Measurements from ENCODE around the gene FAM169A.

FAM169A gene

DNA sequence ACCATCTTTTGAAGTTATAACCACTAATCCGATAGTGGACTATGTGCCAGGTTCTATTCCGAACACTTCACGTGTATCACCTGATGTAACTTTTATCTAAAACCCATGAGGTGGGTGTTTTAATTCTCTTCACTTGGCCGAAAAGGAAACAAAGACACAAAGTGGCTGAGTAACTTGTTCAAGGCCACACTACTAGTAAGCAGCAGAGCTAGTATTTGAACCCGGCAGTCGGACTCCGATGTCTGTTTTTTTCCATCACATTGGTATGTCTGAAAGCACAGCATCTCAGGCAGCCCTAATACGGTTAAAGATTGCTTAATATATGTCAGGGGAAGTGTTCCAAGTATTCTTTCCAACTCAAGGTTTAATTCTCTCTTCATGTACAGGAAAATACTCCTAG is 16.2 kb downstream of the FAM169A start:
- Histone ChIP-seq H3K4me1 (ENCODE audit: control insufficient read depth in 1 of 2, insufficient read depth in 2 of 2, low read length in 2 of 2) (no peaks in the 10 kb centered on the region), H3K27ac (ENCODE audit: low read depth, low read length) (no peak overlapping the region), H3K36me3 (ENCODE audit: control insufficient read depth in 1 of 2, insufficient read depth in 2 of 2, low read length in 2 of 2) (no peaks in the 10 kb centered on the region), H3K4me3 (ENCODE audit: low read depth in 1 of 2, low read length in 2 of 2) (no peak overlapping the region), H3K27me3 (ENCODE audit: control insufficient read depth in 1 of 2, insufficient read depth in 2 of 2, low read length in 2 of 2) (no peaks in the 10 kb centered on the region), H3K9me3 (ENCODE audit: control insufficient read depth in 1 of 2, low read length in 2 of 2) (no peaks in the 10 kb centered on the region), H3K9ac (ENCODE audit: low read depth in 1 of 2, low read length in 2 of 2) (no peak overlapping the region)

DNA sequence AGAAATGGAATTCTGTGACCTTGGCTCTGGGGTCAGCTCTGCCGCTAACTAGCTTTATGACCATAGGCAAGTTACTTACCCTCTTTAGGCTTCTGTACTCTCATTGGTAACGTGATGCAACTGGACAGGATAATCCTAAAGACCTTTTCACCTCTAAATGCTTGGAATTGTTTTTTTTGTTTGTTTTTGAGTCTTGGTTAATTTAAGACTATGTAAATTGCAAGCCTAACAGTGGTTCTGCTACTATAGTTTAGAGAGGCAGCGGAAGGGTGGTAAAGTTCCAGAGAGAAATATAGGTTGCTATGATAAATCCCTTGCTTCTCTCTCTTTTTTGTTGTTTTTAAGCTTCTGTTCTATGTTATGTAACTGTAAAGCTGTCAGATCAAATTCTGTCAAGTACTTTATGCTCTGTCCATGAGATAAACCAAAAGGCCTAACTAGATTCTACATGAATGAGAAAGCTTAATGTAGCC is 17.6 kb downstream of the FAM169A start:
- no peaks in the 10 kb centered on the region for H3K36me3 ChIP-seq (ENCODE audit: control insufficient read depth in 1 of 2, insufficient read depth in 2 of 2, low read length in 2 of 2)
- H3K4me3 ChIP-seq (ENCODE audit: low read depth in 1 of 2, low read length in 2 of 2), result no peak overlapping the region
- no peaks in the 10 kb centered on the region for H3K4me1 ChIP-seq (ENCODE audit: control insufficient read depth in 1 of 2, insufficient read depth in 2 of 2, low read length in 2 of 2)
- H3K9me3 ChIP-seq (ENCODE audit: control insufficient read depth in 1 of 2, low read length in 2 of 2), result no peaks in the 10 kb centered on the region
- H3K9ac ChIP-seq (ENCODE audit: low read depth in 1 of 2, low read length in 2 of 2), result no peak overlapping the region
- H3K27ac ChIP-seq (ENCODE audit: low read depth, low read length), result no peak overlapping the region
- no peaks in the 10 kb centered on the region for H3K27me3 ChIP-seq (ENCODE audit: control insufficient read depth in 1 of 2, insufficient read depth in 2 of 2, low read length in 2 of 2)

DNA sequence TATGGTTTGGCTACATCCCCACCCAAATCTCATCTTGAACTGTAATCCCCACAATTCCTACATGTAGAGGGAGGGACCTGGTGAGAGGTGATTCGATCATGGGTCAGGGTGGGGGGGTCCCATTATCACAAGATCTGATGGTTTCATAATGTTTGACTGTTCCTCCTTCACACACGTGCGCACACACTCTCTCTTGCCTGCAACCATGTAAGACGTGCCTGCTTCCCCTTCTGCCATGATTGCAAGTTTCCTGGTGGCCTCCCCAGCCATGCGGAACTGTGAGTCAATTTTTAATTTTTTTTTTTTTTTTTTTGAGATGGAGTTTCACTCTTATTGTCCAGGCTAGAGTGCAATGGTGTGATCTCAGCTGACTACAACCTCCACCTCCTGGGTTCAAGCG is 27.0 kb downstream of the FAM169A start:
- Histone ChIP-seq H3K9me3 (ENCODE audit: control insufficient read depth in 1 of 2, low read length in 2 of 2) (no peaks in the 10 kb centered on the region), H3K4me1 (ENCODE audit: control insufficient read depth in 1 of 2, insufficient read depth in 2 of 2, low read length in 2 of 2) (no peaks in the 10 kb centered on the region), H3K27me3 (ENCODE audit: control insufficient read depth in 1 of 2, insufficient read depth in 2 of 2, low read length in 2 of 2) (no peaks in the 10 kb centered on the region), H3K4me3 (ENCODE audit: low read depth in 1 of 2, low read length in 2 of 2) (no peak overlapping the region), H3K36me3 (ENCODE audit: control insufficient read depth in 1 of 2, insufficient read depth in 2 of 2, low read length in 2 of 2) (no peaks in the 10 kb centered on the region), H3K27ac (ENCODE audit: low read depth, low read length) (no peak overlapping the region), H3K9ac (ENCODE audit: low read depth in 1 of 2, low read length in 2 of 2) (no peak overlapping the region)

DNA sequence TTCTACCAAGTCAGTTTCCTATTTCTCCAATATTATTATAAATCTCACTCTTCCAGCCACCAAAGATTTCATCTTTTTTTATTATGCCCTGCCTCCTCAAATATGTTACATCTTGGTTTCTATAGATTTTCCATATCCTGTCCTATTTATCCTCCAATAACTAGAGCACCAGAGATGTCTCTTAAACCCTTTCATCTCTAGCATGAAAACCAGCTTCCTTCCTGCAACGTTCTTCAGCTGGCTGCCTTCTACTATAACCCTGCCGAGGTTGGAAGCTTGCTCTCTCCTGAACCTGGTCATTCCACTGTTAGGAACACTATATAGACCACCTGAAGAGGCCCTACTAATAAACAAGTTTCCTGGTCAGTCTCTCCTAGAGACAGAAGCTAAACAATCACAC is 27.9 kb downstream of the FAM169A start:
- H3K36me3 ChIP-seq (ENCODE audit: control insufficient read depth in 1 of 2, insufficient read depth in 2 of 2, low read length in 2 of 2), result no peaks in the 10 kb centered on the region
- no peak overlapping the region for H3K4me3 ChIP-seq (ENCODE audit: low read depth in 1 of 2, low read length in 2 of 2)
- H3K4me1 ChIP-seq (ENCODE audit: control insufficient read depth in 1 of 2, insufficient read depth in 2 of 2, low read length in 2 of 2), result peaks cover 0 to 4% of the 10 kb centered on the region in 2 donors
- no peaks in the 10 kb centered on the region for H3K27me3 ChIP-seq (ENCODE audit: control insufficient read depth in 1 of 2, insufficient read depth in 2 of 2, low read length in 2 of 2)
- H3K9ac ChIP-seq (ENCODE audit: low read depth in 1 of 2, low read length in 2 of 2), result no peak overlapping the region
- no peak overlapping the region for H3K27ac ChIP-seq (ENCODE audit: low read depth, low read length)
- no peaks in the 10 kb centered on the region for H3K9me3 ChIP-seq (ENCODE audit: control insufficient read depth in 1 of 2, low read length in 2 of 2)

DNA sequence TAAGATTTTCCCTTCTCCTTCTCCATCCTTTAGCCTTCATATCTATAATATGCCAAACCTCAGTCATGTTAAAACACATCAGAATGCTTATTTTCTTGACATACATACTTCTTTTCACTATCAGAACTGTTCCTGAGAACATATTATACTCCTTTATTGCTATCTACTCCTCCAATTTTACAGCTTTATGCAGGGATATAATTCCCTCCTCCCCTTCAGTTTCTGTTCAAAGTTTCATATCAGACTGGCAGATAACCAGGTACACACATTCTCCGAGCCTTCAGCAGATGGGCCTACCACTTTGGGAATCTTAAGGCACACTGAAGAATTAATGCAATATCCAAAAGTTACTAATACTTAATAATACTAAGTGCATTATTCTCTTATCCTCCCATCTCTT is 29.1 kb downstream of the FAM169A start:
- Histone ChIP-seq H3K9ac (ENCODE audit: low read depth in 1 of 2, low read length in 2 of 2) (no peak overlapping the region), H3K36me3 (ENCODE audit: control insufficient read depth in 1 of 2, insufficient read depth in 2 of 2, low read length in 2 of 2) (no peaks in the 10 kb centered on the region), H3K4me1 (ENCODE audit: control insufficient read depth in 1 of 2, insufficient read depth in 2 of 2, low read length in 2 of 2) (peaks cover 0 to 10% of the 10 kb centered on the region in 2 donors), H3K27ac (ENCODE audit: low read depth, low read length) (no peak overlapping the region), H3K4me3 (ENCODE audit: low read depth in 1 of 2, low read length in 2 of 2) (no peak overlapping the region), H3K27me3 (ENCODE audit: control insufficient read depth in 1 of 2, insufficient read depth in 2 of 2, low read length in 2 of 2) (no peaks in the 10 kb centered on the region), H3K9me3 (ENCODE audit: control insufficient read depth in 1 of 2, low read length in 2 of 2) (no peaks in the 10 kb centered on the region)

DNA sequence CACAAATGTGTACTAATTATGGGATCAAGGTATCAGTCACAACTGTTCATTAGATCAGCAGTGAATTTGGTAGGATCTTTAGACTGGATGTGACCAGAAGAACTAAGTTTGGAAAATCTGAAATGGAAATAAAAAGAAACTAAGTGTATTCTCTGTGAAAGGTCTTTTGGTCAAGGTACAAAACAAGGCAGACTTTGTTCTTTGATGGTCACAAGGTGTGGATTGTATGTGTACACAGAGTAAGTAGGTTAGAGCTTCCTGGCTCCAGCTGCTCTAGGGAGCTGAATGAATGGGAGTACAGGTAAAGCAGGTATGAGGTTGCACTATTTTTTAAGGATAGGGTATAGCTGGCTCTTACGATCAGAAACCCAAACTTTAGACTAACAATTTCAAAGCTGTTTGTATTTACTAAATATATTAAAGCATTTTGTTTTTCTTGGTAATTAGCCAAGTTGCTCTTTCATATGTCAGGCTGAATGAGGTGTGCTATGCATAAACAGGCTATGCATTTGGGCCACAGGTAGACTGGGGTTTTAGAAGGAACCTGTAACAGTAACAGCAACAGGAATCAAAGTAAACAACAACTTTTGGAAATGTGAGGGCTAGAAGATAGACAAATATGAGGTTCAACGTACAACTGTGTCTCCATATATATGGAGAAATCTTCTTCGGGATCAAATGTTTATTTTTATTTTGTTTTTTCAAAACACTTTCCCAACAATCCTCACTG is 32.5 kb downstream of the FAM169A start:
- Histone ChIP-seq H3K27me3 (ENCODE audit: control insufficient read depth in 1 of 2, insufficient read depth in 2 of 2, low read length in 2 of 2) (no peaks in the 10 kb centered on the region), H3K36me3 (ENCODE audit: control insufficient read depth in 1 of 2, insufficient read depth in 2 of 2, low read length in 2 of 2) (no peaks in the 10 kb centered on the region), H3K9me3 (ENCODE audit: control insufficient read depth in 1 of 2, low read length in 2 of 2) (no peaks in the 10 kb centered on the region), H3K9ac (ENCODE audit: low read depth in 1 of 2, low read length in 2 of 2) (no peak overlapping the region), H3K4me3 (ENCODE audit: low read depth in 1 of 2, low read length in 2 of 2) (peak overlapping the region in 1 of 2 donors; percentile 11), H3K4me1 (ENCODE audit: control insufficient read depth in 1 of 2, insufficient read depth in 2 of 2, low read length in 2 of 2) (peaks cover 0 to 10% of the 10 kb centered on the region in 2 donors), H3K27ac (ENCODE audit: low read depth, low read length) (no peak overlapping the region)

DNA sequence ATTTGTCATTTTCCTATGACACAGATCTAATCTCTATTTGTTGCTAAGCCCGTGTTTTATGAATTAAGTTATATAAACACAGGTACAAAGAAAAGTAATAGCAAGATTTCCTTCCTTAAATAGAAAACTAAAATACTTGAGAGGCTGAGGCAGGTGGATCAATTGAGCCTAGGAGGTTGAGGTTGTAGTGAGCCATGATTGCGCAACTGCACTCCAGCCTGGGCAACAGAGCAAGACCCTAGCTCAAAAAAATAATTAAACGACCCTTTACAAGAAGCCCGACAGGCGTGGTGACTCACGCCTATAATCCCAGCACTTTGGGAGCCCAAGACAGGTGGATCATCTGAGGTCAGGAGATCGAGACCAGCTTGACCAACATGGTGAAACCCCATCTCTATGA is 36.8 kb downstream of the FAM169A start:
- Histone ChIP-seq H3K36me3 (ENCODE audit: control insufficient read depth in 1 of 2, insufficient read depth in 2 of 2, low read length in 2 of 2) (no peaks in the 10 kb centered on the region), H3K9me3 (ENCODE audit: control insufficient read depth in 1 of 2, low read length in 2 of 2) (no peaks in the 10 kb centered on the region), H3K4me1 (ENCODE audit: control insufficient read depth in 1 of 2, insufficient read depth in 2 of 2, low read length in 2 of 2) (peaks cover 0 to 10% of the 10 kb centered on the region in 2 donors), H3K9ac (ENCODE audit: low read depth in 1 of 2, low read length in 2 of 2) (no peak overlapping the region), H3K27ac (ENCODE audit: low read depth, low read length) (no peak overlapping the region), H3K4me3 (ENCODE audit: low read depth in 1 of 2, low read length in 2 of 2) (no peak overlapping the region), H3K27me3 (ENCODE audit: control insufficient read depth in 1 of 2, insufficient read depth in 2 of 2, low read length in 2 of 2) (no peaks in the 10 kb centered on the region)

DNA sequence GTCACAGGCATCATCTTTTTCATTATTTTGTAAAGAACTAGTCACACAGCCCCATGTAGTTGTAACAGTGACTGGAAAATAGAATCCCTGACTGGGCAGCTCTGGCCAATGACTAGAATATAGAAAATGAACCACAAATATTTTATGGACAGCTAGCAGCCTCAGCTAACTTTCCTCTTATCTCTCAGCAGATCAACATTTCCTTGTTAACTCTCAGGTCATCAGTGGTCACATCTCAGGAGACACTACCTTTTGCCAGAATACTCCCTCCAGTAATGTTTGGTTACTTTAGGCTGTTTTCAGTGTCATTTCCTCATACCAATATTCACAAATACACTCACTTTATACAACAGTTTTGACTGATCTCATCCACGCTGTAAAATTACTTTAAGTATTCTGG is 43.9 kb downstream of the FAM169A start:
- H3K27ac ChIP-seq (ENCODE audit: low read depth, low read length), result no peak overlapping the region
- H3K4me3 ChIP-seq (ENCODE audit: low read depth in 1 of 2, low read length in 2 of 2), result no peak overlapping the region
- no peaks in the 10 kb centered on the region for H3K4me1 ChIP-seq (ENCODE audit: control insufficient read depth in 1 of 2, insufficient read depth in 2 of 2, low read length in 2 of 2)
- no peaks in the 10 kb centered on the region for H3K36me3 ChIP-seq (ENCODE audit: control insufficient read depth in 1 of 2, insufficient read depth in 2 of 2, low read length in 2 of 2)
- no peaks in the 10 kb centered on the region for H3K9me3 ChIP-seq (ENCODE audit: control insufficient read depth in 1 of 2, low read length in 2 of 2)
- no peaks in the 10 kb centered on the region for H3K27me3 ChIP-seq (ENCODE audit: control insufficient read depth in 1 of 2, insufficient read depth in 2 of 2, low read length in 2 of 2)
- no peak overlapping the region for H3K9ac ChIP-seq (ENCODE audit: low read depth in 1 of 2, low read length in 2 of 2)

DNA sequence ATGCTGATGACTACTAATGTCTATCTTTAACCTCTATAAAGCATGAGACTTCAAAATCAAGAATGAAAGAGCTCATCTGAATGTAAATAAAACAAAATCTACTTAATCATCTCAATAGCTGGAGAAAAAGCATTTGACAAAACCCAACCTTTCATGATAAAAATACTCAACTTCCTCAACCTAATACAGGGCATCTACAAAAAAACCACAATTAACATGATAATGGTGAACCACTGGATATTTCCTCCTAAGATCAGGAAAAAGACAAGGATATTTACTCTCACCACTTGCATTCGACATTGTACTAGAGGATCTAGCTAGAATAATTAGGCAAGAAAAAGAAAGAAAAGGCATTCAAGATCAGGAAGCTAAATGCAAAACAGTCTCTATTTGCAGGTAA is 49.3 kb downstream of the FAM169A start:
- no peak overlapping the region for H3K27ac ChIP-seq (ENCODE audit: low read depth, low read length)
- H3K27me3 ChIP-seq (ENCODE audit: control insufficient read depth in 1 of 2, insufficient read depth in 2 of 2, low read length in 2 of 2), result no peaks in the 10 kb centered on the region
- H3K9ac ChIP-seq (ENCODE audit: low read depth in 1 of 2, low read length in 2 of 2), result no peak overlapping the region
- H3K4me1 ChIP-seq (ENCODE audit: control insufficient read depth in 1 of 2, insufficient read depth in 2 of 2, low read length in 2 of 2), result no peaks in the 10 kb centered on the region
- H3K9me3 ChIP-seq (ENCODE audit: control insufficient read depth in 1 of 2, low read length in 2 of 2), result no peaks in the 10 kb centered on the region
- no peak overlapping the region for H3K4me3 ChIP-seq (ENCODE audit: low read depth in 1 of 2, low read length in 2 of 2)
- H3K36me3 ChIP-seq (ENCODE audit: control insufficient read depth in 1 of 2, insufficient read depth in 2 of 2, low read length in 2 of 2), result no peaks in the 10 kb centered on the region

DNA sequence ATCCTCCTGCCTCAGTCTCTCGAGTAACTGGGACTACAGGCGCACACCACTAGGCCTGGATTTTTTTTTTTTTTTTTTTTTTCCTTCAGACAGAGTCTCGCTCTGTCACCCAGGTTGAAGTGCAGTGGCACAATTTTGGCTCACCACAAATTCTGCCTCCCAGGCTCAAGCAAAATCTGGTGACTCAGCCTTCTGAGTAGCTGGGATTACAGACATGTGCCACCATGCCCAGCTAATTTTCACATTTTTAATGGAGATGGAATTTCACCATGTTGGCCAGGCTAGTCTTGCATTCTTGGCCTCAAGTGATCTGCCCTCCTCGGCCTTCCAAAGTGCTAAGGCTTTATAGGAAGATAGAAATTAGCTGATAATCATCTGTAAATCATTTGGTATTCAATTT is 55.3 kb downstream of the FAM169A start:
- H3K4me1 ChIP-seq (ENCODE audit: control insufficient read depth in 1 of 2, insufficient read depth in 2 of 2, low read length in 2 of 2), result no peaks in the 10 kb centered on the region
- H3K9me3 ChIP-seq (ENCODE audit: control insufficient read depth in 1 of 2, low read length in 2 of 2), result no peaks in the 10 kb centered on the region
- H3K36me3 ChIP-seq (ENCODE audit: control insufficient read depth in 1 of 2, insufficient read depth in 2 of 2, low read length in 2 of 2), result no peaks in the 10 kb centered on the region
- no peaks in the 10 kb centered on the region for H3K27me3 ChIP-seq (ENCODE audit: control insufficient read depth in 1 of 2, insufficient read depth in 2 of 2, low read length in 2 of 2)
- no peak overlapping the region for H3K4me3 ChIP-seq (ENCODE audit: low read depth in 1 of 2, low read length in 2 of 2)
- H3K27ac ChIP-seq (ENCODE audit: low read depth, low read length), result no peak overlapping the region
- H3K9ac ChIP-seq (ENCODE audit: low read depth in 1 of 2, low read length in 2 of 2), result no peak overlapping the region

Measured in duodenal mucosa (tissue), 2 donors.